Uterus (tissue), 4 donors: ENCODE data around the gene AZU1. TPM values are rescaled to one million over a fixed set of nuclear protein-coding genes. Genes with fewer than 3 reads are reported as not detected.

Experiments used
- DNase-seq, 2 donors: peaks; one replicate each; pipeline ENCODE4 v3.0.0-alpha.2; 2019 to 2020
- H3K27ac ChIP-seq, 2 donors: fragments of 200-600 bp; sonication (generic); 1 replicate in 1 of 2; 2 replicates in 1 of 2; pipeline ENCODE4 v1.5.1; 2016 to 2018
- H3K27me3 ChIP-seq, 2 donors: fragments of 200-600 bp; sonication (generic); one replicate each; pipeline ENCODE4 v1.5.1; 2018 to 2019; ENCODE audit warnings: control low read depth in 1 of 2
- H3K36me3 ChIP-seq, 2 donors: fragments of 200-600 bp; sonication (generic); one replicate each; pipeline ENCODE4 v1.5.1; 2019; ENCODE audit warnings: control low read depth in 1 of 2
- H3K4me1 ChIP-seq, 2 donors: fragments of 200-600 bp; sonication (generic); one replicate each; pipeline ENCODE4 v1.5.1; 2018 to 2019; ENCODE audit warnings: control low read depth in 1 of 2
- H3K4me3 ChIP-seq, 2 donors: fragments of 200-600 bp; sonication (generic); 1 replicate in 1 of 2; 2 replicates in 1 of 2; pipeline ENCODE4 v1.5.1; 2018 to 2019; ENCODE audit warnings: mild to moderate bottlenecking in 1 of 2
- H3K9me3 ChIP-seq, 2 donors: fragments of 200-600 bp; sonication (generic); one replicate each; pipeline ENCODE4 v1.5.1; 2019; ENCODE audit warnings: control low read depth in 1 of 2
- CTCF ChIP-seq, 4 experiments: fragments of 200-600 bp in 2 of 4; fragments of 450-650 bp in 2 of 4; sonication (generic) in 2 of 4; IDR thresholded peaks; one replicate each; pipeline ENCODE4 v1.5.1; 2016 to 2019; ENCODE audit warnings: antibody characterized with exemption in 4 of 4, mild to moderate bottlenecking in 2 of 4, moderate library complexity in 1 of 4
- POLR2A ChIP-seq, 2 donors: fragments of 450-650 bp; IDR thresholded peaks; one replicate each; pipeline ENCODE4 v1.6.1; 2016; ENCODE audit warnings: antibody characterized with exemption in 2 of 2, mild to moderate bottlenecking in 1 of 2, moderate library complexity in 1 of 2
- intact Hi-C: fragments of 100-400 bp; cut with DNase I; formaldehyde crosslinking; loops from one replicate; pipeline ENCODE4 v1.15.1; 2023; ENCODE audit warnings: low total_unique reads
- total RNA-seq, 4 donors: library from RNA; depleted of rRNA in 3 of 4; stranded (reverse); fragments of >200 nt in 3 of 4; gene quantifications; one replicate each; pipeline versions ENCODE4 v1.1.0 to v1.2.4, GENCODE V29; 2014 to 2023
- donor health status: DM: yes; HTN: yes; CAD: no.

AZU1 gene
- total RNA-seq, 4 donors from 2014 or later, result 0.85 to 2.6 TPM; not detected in 2

GRCh38 chr19:821231-821824, 6.3 kb upstream of the AZU1 start:
- H3K9me3 ChIP-seq, result no peaks in the 10 kb centered on the region
- peaks cover 0 to 14% of the 10 kb centered on the region in 2 donors for H3K4me1 ChIP-seq
- H3K27me3 ChIP-seq, result peaks cover 5 to 11% of the 10 kb centered on the region in 2 donors
- TF ChIP-seq POLR2A (IDR thresholded peaks at IDR 0.05) (no peak), CTCF (IDR thresholded peaks at IDR 0.05) (no peak)
- peak overlapping the region in 1 of 2 donors; percentile 19 for H3K4me3 ChIP-seq
- intact Hi-C loops, result no loop called here
- DNase-seq, result no peak
- H3K27ac ChIP-seq, result no peak overlapping the region
- no peaks in the 10 kb centered on the region for H3K36me3 ChIP-seq

- intact Hi-C loops, result no loop called here
- H3K4me3 ChIP-seq, result peak within 1 kb of the TSS in 1 of 2 donors; percentile 19
- H3K27me3 ChIP-seq, result peaks cover 5 to 11% of the 10 kb centered on the region in 2 donors
- H3K36me3 ChIP-seq, result no peaks in the 10 kb centered on the region
- no peaks in the 10 kb centered on the region for H3K9me3 ChIP-seq
- DNase-seq, result no peak
- H3K4me1 ChIP-seq, result peaks cover 0 to 14% of the 10 kb centered on the region in 2 donors
- TF ChIP-seq POLR2A (IDR thresholded peaks at IDR 0.05) (no peak), CTCF (IDR thresholded peaks at IDR 0.05) (no peak)
- no peak within 1 kb of the TSS for H3K27ac ChIP-seq
These were observed 5.7 kb upstream of the AZU1 start, which contains the start of gene PLPPR3 for GRCh38 chr19:821825-822503. PLPPR3 (minus strand) TSS chr19:821955; CDS start chr19:821559, 396 bp downstream.

GRCh38 chr19:823565-824121, 4.0 kb upstream of the AZU1 start:
- no peak for TF ChIP-seq CTCF (IDR thresholded peaks at IDR 0.05)
- no peak for TF ChIP-seq POLR2A (IDR thresholded peaks at IDR 0.05)
- intact Hi-C loops, result no loop called here
- Histone ChIP-seq H3K36me3 (no peaks in the 10 kb centered on the region), H3K4me1 (peaks cover 0 to 14% of the 10 kb centered on the region in 2 donors), H3K27ac (no peak overlapping the region), H3K9me3 (no peaks in the 10 kb centered on the region), H3K27me3 (peaks cover 5 to 11% of the 10 kb centered on the region in 2 donors), H3K4me3 (no peak overlapping the region)
- DNase-seq, result no peak

GRCh38 chr19:824885-825284, 2.8 kb upstream of the AZU1 start:
- Histone ChIP-seq H3K27ac (no peak overlapping the region), H3K9me3 (no peaks in the 10 kb centered on the region), H3K4me1 (peaks cover 0 to 14% of the 10 kb centered on the region in 2 donors), H3K27me3 (peaks cover 5 to 11% of the 10 kb centered on the region in 2 donors), H3K4me3 (no peak overlapping the region), H3K36me3 (no peaks in the 10 kb centered on the region)
- no peak for TF ChIP-seq POLR2A (IDR thresholded peaks at IDR 0.05)
- no peak for TF ChIP-seq CTCF (IDR thresholded peaks at IDR 0.05)
- intact Hi-C loops, result no loop called here
- no peak for DNase-seq
